Measurements from ENCODE around the gene DLX2. TPM values are rescaled to one million over a fixed set of nuclear protein-coding genes. Genes with fewer than 3 reads are reported as not detected.

Gene DLX2
- total RNA-seq, 1 experiment from 2014 or later, result 0.82 TPM

DNA sequence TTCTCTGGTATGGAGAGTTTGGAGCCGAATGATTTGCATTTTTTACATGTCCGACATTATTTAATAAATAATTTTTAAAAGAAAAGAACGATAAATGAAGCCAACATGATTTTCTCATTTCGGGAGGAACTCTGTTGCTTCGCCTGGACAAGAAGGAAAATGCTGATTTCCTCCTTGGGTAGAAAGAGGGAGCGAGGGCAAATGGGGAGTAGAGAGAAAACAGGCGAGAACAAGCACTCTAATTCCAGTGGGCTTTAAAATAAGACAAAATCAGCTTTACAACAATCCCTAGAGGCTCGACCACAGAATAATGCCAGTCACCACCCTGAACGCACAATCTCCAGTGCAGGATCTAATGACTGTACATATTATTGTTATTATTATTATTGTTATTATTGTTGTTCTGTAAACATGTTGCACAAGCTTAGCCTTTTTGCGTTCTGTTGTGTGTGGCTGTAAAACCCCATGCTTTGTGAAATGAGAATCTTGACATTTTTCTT, 13.6 kb downstream of the DLX2 start:
- H3K27ac Mint-ChIP-seq (ENCODE audit: unreplicated experiment), result no peak overlapping the region
- H3K4me1 Mint-ChIP-seq (ENCODE audit: low read depth, unreplicated experiment), result no peaks in the 10 kb centered on the region
- POLR2A ChIA-PET, result no interaction called here
- CTCF ChIA-PET, result no interaction called here
- no peak overlapping the region for H3K4me3 Mint-ChIP-seq (ENCODE audit: unreplicated experiment)
- Histone ChIP-seq H3K4me3 (ENCODE audit: low read depth, low read length) (no peak overlapping the region), H3K27me3 (replicated peaks; ENCODE audit: control insufficient read depth, insufficient read depth, low read length) (no peaks in the 10 kb centered on the region), H3K4me1 (no peaks in the 10 kb centered on the region), H3K9me3 (no peaks in the 10 kb centered on the region), H3K36me3 (ENCODE audit: control insufficient read depth, insufficient read depth, low read length) (no peaks in the 10 kb centered on the region)
- no peaks in the 10 kb centered on the region for H3K9me3 Mint-ChIP-seq (ENCODE audit: unreplicated experiment)
- H3K36me3 Mint-ChIP-seq (ENCODE audit: insufficient read depth, unreplicated experiment), result peaks cover 14% of the 10 kb centered on the region
- intact Hi-C loops (cut with micrococcal nuclease; ENCODE audit: unreplicated experiment), result loop anchor here (10.0 kb wide), 1 partner anchor 84 kb away; no protein-coding TSS in a partner anchor
- no TSS peak for BruUV-seq (replicated peaks)
- DNase-seq, result no peak
- peaks cover 13% of the 10 kb centered on the region for H3K27me3 Mint-ChIP-seq (ENCODE audit: insufficient read depth, unreplicated experiment)
- TF ChIP-seq, protein P1, sequence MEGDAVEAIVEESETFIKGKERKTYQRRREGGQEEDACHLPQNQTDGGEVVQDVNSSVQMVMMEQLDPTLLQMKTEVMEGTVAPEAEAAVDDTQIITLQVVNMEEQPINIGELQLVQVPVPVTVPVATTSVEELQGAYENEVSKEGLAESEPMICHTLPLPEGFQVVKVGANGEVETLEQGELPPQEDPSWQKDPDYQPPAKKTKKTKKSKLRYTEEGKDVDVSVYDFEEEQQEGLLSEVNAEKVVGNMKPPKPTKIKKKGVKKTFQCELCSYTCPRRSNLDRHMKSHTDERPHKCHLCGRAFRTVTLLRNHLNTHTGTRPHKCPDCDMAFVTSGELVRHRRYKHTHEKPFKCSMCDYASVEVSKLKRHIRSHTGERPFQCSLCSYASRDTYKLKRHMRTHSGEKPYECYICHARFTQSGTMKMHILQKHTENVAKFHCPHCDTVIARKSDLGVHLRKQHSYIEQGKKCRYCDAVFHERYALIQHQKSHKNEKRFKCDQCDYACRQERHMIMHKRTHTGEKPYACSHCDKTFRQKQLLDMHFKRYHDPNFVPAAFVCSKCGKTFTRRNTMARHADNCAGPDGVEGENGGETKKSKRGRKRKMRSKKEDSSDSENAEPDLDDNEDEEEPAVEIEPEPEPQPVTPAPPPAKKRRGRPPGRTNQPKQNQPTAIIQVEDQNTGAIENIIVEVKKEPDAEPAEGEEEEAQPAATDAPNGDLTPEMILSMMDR (IDR thresholded peaks at IDR 0.05; ENCODE audit: insufficient read depth in 1 of 2, low read depth in 1 of 2, low read length in 1 of 2, severe bottlenecking in 1 of 2, unreplicated experiment in 1 of 2), result no peak

DNA sequence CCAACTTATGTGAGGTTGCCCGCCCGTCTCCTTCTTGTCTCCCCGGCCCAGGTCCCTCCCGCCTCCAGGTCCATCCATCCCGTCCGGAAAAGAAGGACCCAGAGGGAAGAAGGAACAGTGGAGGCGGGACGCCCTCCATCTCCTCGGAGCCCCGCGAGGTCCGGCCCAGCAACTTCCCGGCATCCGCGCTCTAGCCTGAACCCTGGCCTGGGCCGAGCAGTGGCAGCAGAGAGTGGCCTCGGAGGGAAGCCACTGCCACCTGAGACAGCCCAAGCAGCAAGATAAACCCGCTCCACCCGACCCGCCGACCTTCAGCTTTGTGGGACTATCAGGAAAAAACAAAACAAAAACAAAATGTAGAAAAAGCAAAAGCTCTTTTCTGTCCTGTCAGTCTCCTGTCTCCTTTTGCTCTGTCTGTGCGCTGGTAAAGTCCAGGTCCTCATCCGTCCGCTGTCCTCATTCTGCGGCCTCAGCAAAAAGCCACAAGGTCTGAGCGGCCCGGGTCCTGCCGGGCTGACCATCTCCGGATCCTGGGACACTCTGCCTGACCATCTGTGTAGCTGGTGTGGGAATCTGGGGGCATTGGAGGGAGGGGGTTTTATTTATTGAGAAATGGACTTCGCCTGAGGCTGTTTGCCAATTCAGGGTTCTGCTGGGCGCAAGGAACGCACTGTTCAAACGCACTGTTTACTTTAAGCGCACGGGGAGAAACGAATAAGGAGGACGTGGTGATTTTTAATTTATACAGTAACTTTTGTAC, 14.3 kb downstream of the DLX2 start:
- ChIA-PET CTCF (no interaction called here), POLR2A (no interaction called here)
- no peak overlapping the region for H3K4me3 ChIP-seq (ENCODE audit: low read depth, low read length)
- no peaks in the 10 kb centered on the region for H3K4me1 ChIP-seq
- no peak overlapping the region for H3K4me3 Mint-ChIP-seq (ENCODE audit: unreplicated experiment)
- no peaks in the 10 kb centered on the region for H3K27me3 ChIP-seq (replicated peaks; ENCODE audit: control insufficient read depth, insufficient read depth, low read length)
- H3K36me3 Mint-ChIP-seq (ENCODE audit: insufficient read depth, unreplicated experiment), result peaks cover 14% of the 10 kb centered on the region
- intact Hi-C loops (cut with micrococcal nuclease; ENCODE audit: unreplicated experiment), result loop anchor here (10.0 kb wide), 1 partner anchor 84 kb away; no protein-coding TSS in a partner anchor
- H3K36me3 ChIP-seq (ENCODE audit: control insufficient read depth, insufficient read depth, low read length), result no peaks in the 10 kb centered on the region
- DNase-seq, result no peak
- peaks cover 15% of the 10 kb centered on the region for H3K27me3 Mint-ChIP-seq (ENCODE audit: insufficient read depth, unreplicated experiment)
- H3K4me1 Mint-ChIP-seq (ENCODE audit: low read depth, unreplicated experiment), result no peaks in the 10 kb centered on the region
- TF ChIP-seq, protein P1 (IDR thresholded peaks at IDR 0.05; ENCODE audit: insufficient read depth in 1 of 2, low read depth in 1 of 2, low read length in 1 of 2, severe bottlenecking in 1 of 2, unreplicated experiment in 1 of 2), result no peak
- H3K27ac Mint-ChIP-seq (ENCODE audit: unreplicated experiment), result no peak overlapping the region
- no peaks in the 10 kb centered on the region for H3K9me3 ChIP-seq
- no peaks in the 10 kb centered on the region for H3K9me3 Mint-ChIP-seq (ENCODE audit: unreplicated experiment)
- BruUV-seq (replicated peaks), result no TSS peak

DNA sequence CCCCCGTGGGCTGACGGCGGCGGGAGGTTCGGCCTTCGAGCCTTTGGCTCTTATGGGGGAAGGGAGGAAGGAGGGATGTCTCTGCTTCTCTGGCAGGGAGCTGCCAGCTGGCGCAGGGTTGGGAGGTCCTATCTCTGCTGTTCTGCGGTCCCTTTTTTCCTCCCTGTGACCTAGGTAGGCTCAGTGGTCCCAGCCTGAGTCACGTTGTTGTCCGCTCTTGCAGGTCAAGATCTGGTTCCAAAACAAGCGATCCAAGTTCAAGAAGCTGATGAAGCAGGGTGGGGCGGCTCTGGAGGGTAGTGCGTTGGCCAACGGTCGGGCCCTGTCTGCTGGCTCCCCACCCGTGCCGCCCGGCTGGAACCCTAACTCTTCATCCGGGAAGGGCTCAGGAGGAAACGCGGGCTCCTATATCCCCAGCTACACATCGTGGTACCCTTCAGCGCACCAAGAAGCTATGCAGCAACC, 14.9 kb downstream of the DLX2 start:
- DNase-seq, result no peak
- H3K27me3 ChIP-seq (replicated peaks; ENCODE audit: control insufficient read depth, insufficient read depth, low read length), result no peaks in the 10 kb centered on the region
- TF ChIP-seq, protein P1 (IDR thresholded peaks at IDR 0.05; ENCODE audit: insufficient read depth in 1 of 2, low read depth in 1 of 2, low read length in 1 of 2, severe bottlenecking in 1 of 2, unreplicated experiment in 1 of 2), result no peak
- H3K27me3 Mint-ChIP-seq (ENCODE audit: insufficient read depth, unreplicated experiment), result peaks cover 17% of the 10 kb centered on the region
- no peaks in the 10 kb centered on the region for H3K9me3 ChIP-seq
- H3K36me3 ChIP-seq (ENCODE audit: control insufficient read depth, insufficient read depth, low read length), result no peaks in the 10 kb centered on the region
- H3K36me3 Mint-ChIP-seq (ENCODE audit: insufficient read depth, unreplicated experiment), result peaks cover 14% of the 10 kb centered on the region
- H3K9me3 Mint-ChIP-seq (ENCODE audit: unreplicated experiment), result no peaks in the 10 kb centered on the region
- POLR2A ChIA-PET, result no interaction called here
- no peak overlapping the region for H3K27ac Mint-ChIP-seq (ENCODE audit: unreplicated experiment)
- H3K4me3 Mint-ChIP-seq (ENCODE audit: unreplicated experiment), result no peak overlapping the region
- BruUV-seq (replicated peaks), result no TSS peak
- intact Hi-C loops (cut with micrococcal nuclease; ENCODE audit: unreplicated experiment), result loop anchor here (10.0 kb wide), 1 partner anchor 83 kb away; no protein-coding TSS in a partner anchor
- H3K4me3 ChIP-seq (ENCODE audit: low read depth, low read length), result no peak overlapping the region
- H3K4me1 ChIP-seq, result no peaks in the 10 kb centered on the region
- CTCF ChIA-PET, result no interaction called here
- H3K4me1 Mint-ChIP-seq (ENCODE audit: low read depth, unreplicated experiment), result no peaks in the 10 kb centered on the region
